KMS-11 (cell line): ENCODE measurements around the gene SLC9A9.
"Not testable (repeated sequence)": the region's sequence is repeated elsewhere in the genome, so short reads cannot be mapped to it uniquely, and the experiment has no call there.

Source experiments
- H2AFZ ChIP-seq: fragments of 200-600 bp; sonication (generic); 2 replicates; pipeline ENCODE4 v1.6.1; 2016; ENCODE audit warnings: antibody characterized with exemption, mixed run types, low read depth
- H3K27ac ChIP-seq: fragments of 200-600 bp; sonication (generic); 2 replicates; pipeline ENCODE4 v1.6.1; 2016; ENCODE audit warnings: mild to moderate bottlenecking, mixed run types
- H3K27me3 ChIP-seq: fragments of 200-600 bp; sonication (generic); 2 replicates; pipeline ENCODE4 v1.6.1; 2017; ENCODE audit warnings: mild to moderate bottlenecking, low read depth, mixed run types, moderate library complexity; ENCODE audit not compliant: insufficient read depth
- H3K36me3 ChIP-seq: fragments of 200-600 bp; sonication (generic); 2 replicates; pipeline ENCODE4 v1.6.1; 2017; ENCODE audit warnings: mild to moderate bottlenecking, mixed run types; ENCODE audit not compliant: insufficient read depth
- H3K4me1 ChIP-seq: fragments of 200-600 bp; sonication (generic); 2 replicates; pipeline ENCODE4 v1.6.1; 2016; ENCODE audit warnings: mild to moderate bottlenecking, low read depth, mixed run types; ENCODE audit not compliant: poor library complexity, severe bottlenecking
- H3K4me2 ChIP-seq: fragments of 200-600 bp; sonication (generic); 2 replicates; pipeline ENCODE4 v1.7.0; 2016; ENCODE audit warnings: mild to moderate bottlenecking, mixed run types
- H3K4me3 ChIP-seq: fragments of 200-600 bp; sonication (generic); IDR thresholded peaks from 2 replicates; pipeline ENCODE4 v1.6.1; 2017; ENCODE audit warnings: low read depth, low read length, mixed read lengths; ENCODE audit not compliant: insufficient read depth
- H3K79me2 ChIP-seq: fragments of 200-600 bp; sonication (generic); 2 replicates; pipeline ENCODE4 v1.6.1; 2016; ENCODE audit warnings: low read depth, mixed run types; ENCODE audit not compliant: insufficient read depth
- H3K9ac ChIP-seq: fragments of 200-600 bp; sonication (generic); 2 replicates; pipeline ENCODE4 v1.6.1; 2016; ENCODE audit warnings: mild to moderate bottlenecking, mixed run types
- H4K20me1 ChIP-seq: fragments of 200-600 bp; sonication (generic); 2 replicates; pipeline ENCODE4 v1.6.1; 2016; ENCODE audit warnings: mild to moderate bottlenecking, mixed run types; ENCODE audit not compliant: insufficient read depth
- CTCF ChIP-seq: fragments of 200-600 bp; sonication (generic); conservative IDR thresholded peaks from 2 replicates; pipeline ENCODE4 v1.6.1; 2017; ENCODE audit warnings: low read depth, mild to moderate bottlenecking, antibody characterized with exemption, low read length, moderate library complexity, mixed read lengths

SLC9A9 gene

GRCh38 chr3:143521803-143522202, 326.5 kb downstream of the SLC9A9 start:
- no peak for TF ChIP-seq CTCF
- H3K27ac ChIP-seq, result no peak overlapping the region
- H4K20me1 ChIP-seq, result no peaks in the 10 kb centered on the region
- H3K4me2 ChIP-seq, result no peak overlapping the region
- H3K79me2 ChIP-seq, result no peaks in the 10 kb centered on the region
- no peaks in the 10 kb centered on the region for H3K27me3 ChIP-seq
- no peaks in the 10 kb centered on the region for H3K4me1 ChIP-seq
- no peak overlapping the region for H2AFZ ChIP-seq
- no peak overlapping the region for H3K4me3 ChIP-seq
- no peaks in the 10 kb centered on the region for H3K36me3 ChIP-seq
- no peak overlapping the region for H3K9ac ChIP-seq

- not testable (repeated sequence) for H4K20me1 ChIP-seq, H3K4me1 ChIP-seq, H2AFZ ChIP-seq, H3K79me2 ChIP-seq, H3K4me3 ChIP-seq, H3K27ac ChIP-seq, H3K9ac ChIP-seq, H3K27me3 ChIP-seq, H3K4me2 ChIP-seq, H3K36me3 ChIP-seq
Measured at GRCh38 chr3:143517131-143517530, 331.1 kb downstream of the SLC9A9 start.

- H3K27ac ChIP-seq, result no peak overlapping the region
- H3K36me3 ChIP-seq, result no peaks in the 10 kb centered on the region
- H3K27me3 ChIP-seq, result no peaks in the 10 kb centered on the region
- H3K4me2 ChIP-seq, result no peak overlapping the region
- no peaks in the 10 kb centered on the region for H3K4me1 ChIP-seq
- no peak overlapping the region for H3K4me3 ChIP-seq
- no peak overlapping the region for H3K9ac ChIP-seq
- H2AFZ ChIP-seq, result no peak overlapping the region
- H3K79me2 ChIP-seq, result no peaks in the 10 kb centered on the region
- H4K20me1 ChIP-seq, result no peaks in the 10 kb centered on the region
- TF ChIP-seq CTCF, result no peak
Measured at GRCh38 chr3:143514874-143515273, 333.4 kb downstream of the SLC9A9 start.

- Histone ChIP-seq H4K20me1 (no peaks in the 10 kb centered on the region), H3K27me3 (no peaks in the 10 kb centered on the region), H3K79me2 (no peaks in the 10 kb centered on the region), H2AFZ (no peak overlapping the region), H3K9ac (no peak overlapping the region), H3K4me2 (no peak overlapping the region), H3K27ac (no peak overlapping the region), H3K36me3 (no peaks in the 10 kb centered on the region), H3K4me1 (no peaks in the 10 kb centered on the region), H3K4me3 (no peak overlapping the region)
- no peak for TF ChIP-seq CTCF
Measured at GRCh38 chr3:143514109-143514508, 334.2 kb downstream of the SLC9A9 start.

GRCh38 chr3:143511174-143511879, 336.9 kb downstream of the SLC9A9 start:
- no peak overlapping the region for H3K9ac ChIP-seq
- no peaks in the 10 kb centered on the region for H3K4me1 ChIP-seq
- H2AFZ ChIP-seq, result no peak overlapping the region
- H4K20me1 ChIP-seq, result no peaks in the 10 kb centered on the region
- H3K27ac ChIP-seq, result no peak overlapping the region
- no peaks in the 10 kb centered on the region for H3K36me3 ChIP-seq
- no peaks in the 10 kb centered on the region for H3K27me3 ChIP-seq
- H3K4me2 ChIP-seq, result no peak overlapping the region
- no peak overlapping the region for H3K4me3 ChIP-seq
- H3K79me2 ChIP-seq, result no peaks in the 10 kb centered on the region
- no peak for TF ChIP-seq CTCF
